T-cell (primary cell): ENCODE measurements around the gene KCNH5. TPM values are rescaled to one million over a fixed set of nuclear protein-coding genes. Genes with fewer than 3 reads are reported as not detected.
"Not testable (repeated sequence)": the region's sequence is repeated elsewhere in the genome, so short reads cannot be mapped to it uniquely, and the experiment has no call there.

Experiments used
- ATAC-seq, 4 experiments: fragments of 200-7000 bp in 3 of 4; fragments of 150-1000 bp in 1 of 4; cut with Tn5 transposase; replicated peaks in 1 of 4; 1 replicate in 3 of 4; 2 replicates in 1 of 4; pipeline ENCODE4 v1.10.0; 2021; ENCODE audit warnings: moderate library complexity in 3 of 4, mild to moderate bottlenecking in 2 of 4, moderate number of reproducible peaks in 1 of 4
- CTCF ChIA-PET, 2 donors: fragments of 300-600 bp; sonication (Branson Sonifier 250); formaldehyde crosslinking; loops; one replicate each; lab custom pipeline; 2022; ENCODE audit warnings: antibody characterized with exemption in 2 of 2; lab: Charles Lee
- POLR2A ChIA-PET, 2 donors: fragments of 300-600 bp; sonication (Branson Sonifier 250); formaldehyde crosslinking; loops; one replicate each; lab custom pipeline; 2022; ENCODE audit warnings: antibody characterized with exemption in 2 of 2; lab: Charles Lee
- DNase-seq, 35 experiments: peaks; one replicate each; pipeline versions ENCODE4 v3.0.0 to v3.0.0-alpha.2; 2013 to 2023
- H3K27ac ChIP-seq: one replicate; pipeline ENCODE4 v1.5.1; 2013; ENCODE audit warnings: low read length
- H3K27me3 ChIP-seq, 2 experiments: replicated peaks in 1 of 2; 1 replicate in 1 of 2; 2 replicates in 1 of 2; pipeline versions ENCODE4 v1.6.1 to v1.7.0; 2013; ENCODE audit warnings: low read length in 1 of 2, mixed read lengths in 1 of 2; ENCODE audit not compliant: control insufficient read depth in 2 of 2, insufficient read depth in 2 of 2; ENCODE audit errors: extremely low read depth in 1 of 2
- H3K36me3 ChIP-seq, 2 donors: 1 replicate in 1 of 2; 2 replicates in 1 of 2; pipeline versions ENCODE4 v1.6.1 to v1.7.0; 2013; ENCODE audit warnings: low read length in 1 of 2; ENCODE audit not compliant: control insufficient read depth in 2 of 2, insufficient read depth in 1 of 2; ENCODE audit errors: extremely low read depth in 1 of 2
- H3K4me1 ChIP-seq, 2 experiments: 1 replicate in 1 of 2; 2 replicates in 1 of 2; pipeline versions ENCODE4 v1.6.1 to v1.7.0; 2013; ENCODE audit warnings: low read length in 2 of 2, mixed read lengths in 1 of 2; ENCODE audit not compliant: insufficient read depth in 2 of 2, control insufficient read depth in 1 of 2; ENCODE audit errors: extremely low read depth in 1 of 2
- H3K4me3 ChIP-seq, 2 donors: 1 replicate in 1 of 2; 2 replicates in 1 of 2; pipeline versions ENCODE4 v1.5.1 to v1.7.0; 2013; ENCODE audit warnings: mild to moderate bottlenecking in 2 of 2, low read length in 1 of 2, moderate library complexity in 1 of 2; ENCODE audit not compliant: control insufficient read depth in 1 of 2; ENCODE audit errors: extremely low read depth in 1 of 2
- H3K9me3 ChIP-seq: 2 replicates; pipeline ENCODE4 v1.7.0; 2013
- H3K27ac Mint-ChIP-seq, 2 donors: one replicate each; pipeline ENCODE4 v1.8.0; 2020 to 2021; ENCODE audit warnings: mild to moderate bottlenecking in 2 of 2, mixed read lengths in 2 of 2
- H3K27me3 Mint-ChIP-seq, 2 donors: one replicate each; pipeline ENCODE4 v1.8.0; 2021 to 2022; ENCODE audit warnings: mixed read lengths in 2 of 2
- H3K36me3 Mint-ChIP-seq: one replicate; pipeline ENCODE4 v1.8.0; 2021; ENCODE audit warnings: mixed read lengths
- H3K4me1 Mint-ChIP-seq, 3 donors: one replicate each; pipeline ENCODE4 v1.8.0; 2020 to 2022; ENCODE audit warnings: mixed read lengths in 3 of 3, mild to moderate bottlenecking in 1 of 3
- H3K4me3 Mint-ChIP-seq, 3 donors: one replicate each; pipeline ENCODE4 v1.8.0; 2020 to 2022; ENCODE audit warnings: mild to moderate bottlenecking in 3 of 3, mixed read lengths in 3 of 3, moderate library complexity in 3 of 3
- H3K9me3 Mint-ChIP-seq, 3 donors: one replicate each; pipeline ENCODE4 v1.8.0; 2020 to 2022; ENCODE audit warnings: mixed read lengths in 3 of 3
- WGBS: methylation state at CpG from one replicate; pipeline ENCODE4 v1.1.5; 2013; ENCODE audit warnings: missing lambda C conversion rate; ENCODE audit not compliant: insufficient coverage; 5-methylcytosine and 5-hydroxymethylcytosine counted together
- total RNA-seq, 35 experiments: library from RNA in 6 of 35; stranded (reverse) in 6 of 35; fragments of 120-200 nt in 1 of 35; gene quantifications; one replicate each; pipeline versions ENCODE4 v1.2.1 to v1.2.4 and lab custom pipeline; 2013 to 2026

Gene KCNH5
- total RNA-seq, 5 donors from 2014 or later (not counting 1 experiment from before 2014, with no cell fraction given), result not detected

- no peak for DNase-seq
- H3K4me3 Mint-ChIP-seq, result no peak overlapping the region
- H3K9me3 ChIP-seq, result no peaks in the 10 kb centered on the region
- no peaks in the 10 kb centered on the region for H3K27me3 Mint-ChIP-seq
- no peak overlapping the region for H3K4me3 ChIP-seq
- no peak for ATAC-seq
- no peaks in the 10 kb centered on the region for H3K36me3 Mint-ChIP-seq
- no peak overlapping the region for H3K27ac Mint-ChIP-seq
- H3K36me3 ChIP-seq, result no peaks in the 10 kb centered on the region
- no peak overlapping the region for H3K27ac ChIP-seq
- 17% methylated on average over 1 of the region's 5 CpGs for WGBS
- no peaks in the 10 kb centered on the region for H3K4me1 Mint-ChIP-seq
- ChIA-PET POLR2A (no interaction called here), CTCF (no interaction called here)
- H3K9me3 Mint-ChIP-seq, result peaks cover 11 to 24% (median 18%) of the 10 kb centered on the region in 3 donors
- H3K4me1 ChIP-seq, result no peaks in the 10 kb centered on the region
- H3K27me3 ChIP-seq, result no peaks in the 10 kb centered on the region
Measured at GRCh38 chr14:62792578-62792977, 252.7 kb downstream of the KCNH5 start.

DNA sequence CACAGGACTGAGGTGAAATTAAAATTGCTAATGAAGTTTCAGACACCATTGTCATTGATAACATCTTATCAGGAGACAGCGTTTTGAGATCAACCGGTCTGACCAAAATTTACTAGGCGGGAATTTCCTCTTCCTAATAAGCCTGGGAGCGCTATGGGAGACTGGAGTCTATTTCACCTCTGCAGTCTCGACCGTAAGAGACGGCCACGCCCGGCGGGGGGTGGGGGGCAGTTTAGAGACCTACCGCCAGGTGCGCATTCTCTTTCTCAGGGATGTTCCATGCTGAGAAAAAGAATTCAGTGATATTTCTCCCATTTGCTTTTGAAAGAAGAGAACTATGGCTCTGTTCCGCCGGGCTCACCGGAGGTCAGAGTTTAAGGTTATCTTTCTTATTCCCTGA is 263.9 kb downstream of the KCNH5 start:
- H3K4me3 Mint-ChIP-seq, H3K36me3 Mint-ChIP-seq, H3K36me3 ChIP-seq, H3K27me3 Mint-ChIP-seq, H3K4me3 ChIP-seq, DNase-seq, H3K4me1 ChIP-seq, POLR2A ChIA-PET, H3K9me3 ChIP-seq, ATAC-seq, CTCF ChIA-PET, H3K4me1 Mint-ChIP-seq, H3K27me3 ChIP-seq, H3K27ac ChIP-seq, H3K27ac Mint-ChIP-seq: not testable (repeated sequence)
- H3K9me3 Mint-ChIP-seq, result peaks cover 10 to 21% (median 12%) of the 10 kb centered on the region in 3 donors
- whole genome bisulfite sequencing, result 60% methylated on average over 6 of the region's 15 CpGs

- Mint-ChIP-seq H3K36me3 (no peaks in the 10 kb centered on the region), H3K27me3 (no peaks in the 10 kb centered on the region), H3K4me1 (no peaks in the 10 kb centered on the region), H3K27ac (no peak overlapping the region), H3K9me3 (peaks cover 12 to 21% (median 14%) of the 10 kb centered on the region in 3 donors), H3K4me3 (no peak overlapping the region)
- ChIA-PET CTCF (no interaction called here), POLR2A (no interaction called here)
- ATAC-seq, result no peak
- no peaks in the 10 kb centered on the region for H3K4me1 ChIP-seq
- WGBS, result no CpG with 5 or more reads among the region's 1 CpG
- H3K4me3 ChIP-seq, result no peak overlapping the region
- H3K9me3 ChIP-seq, result no peaks in the 10 kb centered on the region
- no peaks in the 10 kb centered on the region for H3K27me3 ChIP-seq
- no peak overlapping the region for H3K27ac ChIP-seq
- H3K36me3 ChIP-seq, result no peaks in the 10 kb centered on the region
- no peak for DNase-seq
Measured at GRCh38 chr14:62778852-62779251, 266.4 kb downstream of the KCNH5 start.

DNA sequence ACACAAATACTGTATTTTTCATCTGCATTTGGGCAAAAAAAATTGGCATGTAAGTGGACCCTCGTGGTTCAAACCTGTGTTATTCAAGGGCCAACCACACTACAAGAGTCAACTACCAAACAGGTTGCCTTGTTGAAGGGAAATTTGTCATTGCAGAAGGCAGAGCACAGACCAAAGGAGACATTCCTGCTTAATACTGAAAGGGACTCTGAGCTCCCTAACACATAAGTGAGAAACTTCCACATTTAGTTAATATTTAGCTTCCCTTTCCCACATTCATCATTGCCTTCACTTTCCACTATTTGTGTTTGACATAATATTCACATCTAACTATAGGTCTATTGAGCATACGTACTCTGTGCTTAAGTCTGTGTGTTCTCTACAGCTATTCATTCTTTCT is 266.9 kb downstream of the KCNH5 start:
- no CpG with 5 or more reads among the region's 2 CpGs for WGBS
- no peaks in the 10 kb centered on the region for H3K4me1 ChIP-seq
- no peak overlapping the region for H3K4me3 ChIP-seq
- no peaks in the 10 kb centered on the region for H3K36me3 ChIP-seq
- H3K4me1 Mint-ChIP-seq, result no peaks in the 10 kb centered on the region
- ChIA-PET CTCF (no interaction called here), POLR2A (no interaction called here)
- H3K9me3 ChIP-seq, result no peaks in the 10 kb centered on the region
- no peaks in the 10 kb centered on the region for H3K27me3 ChIP-seq
- DNase-seq, result no peak
- ATAC-seq, result no peak
- no peak overlapping the region for H3K27ac ChIP-seq
- no peaks in the 10 kb centered on the region for H3K36me3 Mint-ChIP-seq
- no peak overlapping the region for H3K27ac Mint-ChIP-seq
- no peak overlapping the region for H3K4me3 Mint-ChIP-seq
- H3K9me3 Mint-ChIP-seq, result peaks cover 13 to 21% (median 14%) of the 10 kb centered on the region in 3 donors
- H3K27me3 Mint-ChIP-seq, result no peaks in the 10 kb centered on the region

GRCh38 chr14:62777510-62777909 is 267.7 kb downstream of the KCNH5 start:
- no peak overlapping the region for H3K27ac Mint-ChIP-seq
- H3K36me3 ChIP-seq, result no peaks in the 10 kb centered on the region
- no peak overlapping the region for H3K4me3 ChIP-seq
- 71% methylated on average over 2 of the region's 2 CpGs for WGBS
- DNase-seq, result no peak
- no peak overlapping the region for H3K27ac ChIP-seq
- no peak overlapping the region for H3K4me3 Mint-ChIP-seq
- ChIA-PET CTCF (no interaction called here), POLR2A (no interaction called here)
- no peaks in the 10 kb centered on the region for H3K27me3 ChIP-seq
- H3K4me1 Mint-ChIP-seq, result no peaks in the 10 kb centered on the region
- no peaks in the 10 kb centered on the region for H3K4me1 ChIP-seq
- H3K9me3 Mint-ChIP-seq, result peaks cover 14 to 21% (median 17%) of the 10 kb centered on the region in 3 donors
- ATAC-seq, result no peak
- no peaks in the 10 kb centered on the region for H3K9me3 ChIP-seq
- H3K36me3 Mint-ChIP-seq, result no peaks in the 10 kb centered on the region
- H3K27me3 Mint-ChIP-seq, result no peaks in the 10 kb centered on the region

- H3K4me1 Mint-ChIP-seq, result no peaks in the 10 kb centered on the region
- POLR2A ChIA-PET, result no interaction called here
- Histone ChIP-seq H3K27me3 (no peaks in the 10 kb centered on the region), H3K36me3 (no peaks in the 10 kb centered on the region), H3K4me3 (no peak overlapping the region), H3K9me3 (no peaks in the 10 kb centered on the region), H3K4me1 (no peaks in the 10 kb centered on the region), H3K27ac (no peak overlapping the region)
- DNase-seq, result no peak
- no peak overlapping the region for H3K4me3 Mint-ChIP-seq
- ATAC-seq, result no peak
- CTCF ChIA-PET, result no interaction called here
- H3K27me3 Mint-ChIP-seq, result no peaks in the 10 kb centered on the region
- H3K27ac Mint-ChIP-seq, result no peak overlapping the region
- WGBS, result no CpG with 5 or more reads among the region's 1 CpG
- no peaks in the 10 kb centered on the region for H3K36me3 Mint-ChIP-seq
- H3K9me3 Mint-ChIP-seq, result peaks cover 9 to 14% (median 12%) of the 10 kb centered on the region in 3 donors
Measured at GRCh38 chr14:62776300-62776699, 269.0 kb downstream of the KCNH5 start.

GRCh38 chr14:62768753-62769152 is 276.5 kb downstream of the KCNH5 start:
- Mint-ChIP-seq H3K4me3 (no peak overlapping the region), H3K36me3 (no peaks in the 10 kb centered on the region), H3K27ac (no peak overlapping the region), H3K27me3 (no peaks in the 10 kb centered on the region), H3K4me1 (no peaks in the 10 kb centered on the region), H3K9me3 (peaks cover 0 to 9% (median 8%) of the 10 kb centered on the region in 3 donors)
- ATAC-seq (no peak), DNase-seq (no peak)
- Histone ChIP-seq H3K4me1 (no peaks in the 10 kb centered on the region), H3K36me3 (no peaks in the 10 kb centered on the region), H3K27ac (no peak overlapping the region), H3K9me3 (no peaks in the 10 kb centered on the region), H3K4me3 (no peak overlapping the region), H3K27me3 (no peaks in the 10 kb centered on the region)
- no CpG with 5 or more reads among the region's 2 CpGs for WGBS
- ChIA-PET CTCF (no interaction called here), POLR2A (no interaction called here)
